Nephron (organoid): Measurements from ENCODE around the gene DNER.

Source experiments
- H3K27ac Mint-ChIP-seq, 3 experiments: 2 replicates each; pipeline ENCODE4 v1.8.0; 2020; ENCODE audit warnings: mixed read lengths in 3 of 3, mild to moderate bottlenecking in 2 of 3, moderate library complexity in 1 of 3
- H3K27me3 Mint-ChIP-seq: 2 replicates; pipeline ENCODE4 v1.8.0; 2021; ENCODE audit warnings: low read depth, mild to moderate bottlenecking, moderate library complexity, mixed read lengths
- H3K36me3 Mint-ChIP-seq: 2 replicates; pipeline ENCODE4 v1.8.0; 2020; ENCODE audit warnings: low read depth, mixed read lengths
- H3K4me1 Mint-ChIP-seq: 2 replicates; pipeline ENCODE4 v1.8.0; 2020; ENCODE audit warnings: mixed read lengths
- H3K4me3 Mint-ChIP-seq, 3 experiments: 2 replicates each; pipeline ENCODE4 v1.8.0; 2020; ENCODE audit warnings: mild to moderate bottlenecking in 3 of 3, mixed read lengths in 3 of 3, moderate library complexity in 2 of 3
- H3K9me3 Mint-ChIP-seq: 2 replicates; pipeline ENCODE4 v1.8.0; 2020; ENCODE audit warnings: mixed read lengths
- CTCF ChIP-seq, 3 experiments: fragments of 200-600 bp; sonication (generic); IDR thresholded peaks; one replicate each; pipeline ENCODE4 v1.5.0; 2021; ENCODE audit warnings: antibody characterized with exemption in 3 of 3; ENCODE audit not compliant: unreplicated experiment in 3 of 3

Gene DNER

GRCh38 chr2:229335877-229336346 lies 378.4 kb downstream of the DNER start:
- Mint-ChIP-seq H3K27ac (no peak overlapping the region), H3K4me3 (no peak overlapping the region), H3K27me3 (peaks cover 4% of the 10 kb centered on the region), H3K4me1 (no peaks in the 10 kb centered on the region), H3K9me3 (no peaks in the 10 kb centered on the region), H3K36me3 (no peaks in the 10 kb centered on the region)
- TF ChIP-seq CTCF (IDR thresholded peaks at IDR 0.05; ENCODE audit: unreplicated experiment in 3 of 3), result no peak

GRCh38 chr2:229335330-229335729 lies 379.0 kb downstream of the DNER start:
- Mint-ChIP-seq H3K36me3 (no peaks in the 10 kb centered on the region), H3K27ac (no peak overlapping the region), H3K4me3 (no peak overlapping the region), H3K9me3 (no peaks in the 10 kb centered on the region), H3K27me3 (peaks cover 4% of the 10 kb centered on the region), H3K4me1 (no peaks in the 10 kb centered on the region)
- TF ChIP-seq CTCF (IDR thresholded peaks at IDR 0.05; ENCODE audit: unreplicated experiment in 3 of 3), result no peak

GRCh38 chr2:229330952-229331351 lies 383.4 kb downstream of the DNER start:
- H3K4me3 Mint-ChIP-seq, result no peak overlapping the region
- no peak for TF ChIP-seq CTCF (IDR thresholded peaks at IDR 0.05; ENCODE audit: unreplicated experiment in 3 of 3)

GRCh38 chr2:229319558-229319957 lies 394.8 kb downstream of the DNER start:
- no peaks in the 10 kb centered on the region for H3K4me1 Mint-ChIP-seq
- TF ChIP-seq CTCF (IDR thresholded peaks at IDR 0.05; ENCODE audit: unreplicated experiment in 3 of 3), result no peak
- H3K27me3 Mint-ChIP-seq, result peaks cover 3% of the 10 kb centered on the region
- no peaks in the 10 kb centered on the region for H3K9me3 Mint-ChIP-seq
- no peak overlapping the region for H3K4me3 Mint-ChIP-seq
- H3K36me3 Mint-ChIP-seq, result no peaks in the 10 kb centered on the region
- H3K27ac Mint-ChIP-seq, result no peak overlapping the region

More at GRCh38 chr2:229330952-229331351, 383.4 kb downstream of the DNER start:
- H3K36me3 Mint-ChIP-seq, result no peaks in the 10 kb centered on the region
- H3K9me3 Mint-ChIP-seq, result no peaks in the 10 kb centered on the region
- H3K4me1 Mint-ChIP-seq, result no peaks in the 10 kb centered on the region
- H3K27me3 Mint-ChIP-seq, result peaks cover 4% of the 10 kb centered on the region
- no peak overlapping the region for H3K27ac Mint-ChIP-seq

GRCh38 chr2:229314117-229314516 lies 400.2 kb downstream of the DNER start:
- H3K4me1 Mint-ChIP-seq, result no peaks in the 10 kb centered on the region
- H3K27ac Mint-ChIP-seq, result no peak overlapping the region
- no peak for TF ChIP-seq CTCF (IDR thresholded peaks at IDR 0.05; ENCODE audit: unreplicated experiment in 3 of 3)
- H3K36me3 Mint-ChIP-seq, result no peaks in the 10 kb centered on the region
- no peaks in the 10 kb centered on the region for H3K9me3 Mint-ChIP-seq
- peaks cover 3% of the 10 kb centered on the region for H3K27me3 Mint-ChIP-seq
- no peak overlapping the region for H3K4me3 Mint-ChIP-seq

- H3K4me1 Mint-ChIP-seq, result no peaks in the 10 kb centered on the region
- TF ChIP-seq CTCF (IDR thresholded peaks at IDR 0.05; ENCODE audit: unreplicated experiment in 3 of 3), result no peak
- H3K9me3 Mint-ChIP-seq, result no peaks in the 10 kb centered on the region
- H3K27me3 Mint-ChIP-seq, result peaks cover 3% of the 10 kb centered on the region
- no peaks in the 10 kb centered on the region for H3K36me3 Mint-ChIP-seq
- H3K4me3 Mint-ChIP-seq, result no peak overlapping the region
- no peak overlapping the region for H3K27ac Mint-ChIP-seq
Observed at GRCh38 chr2:229313591-229313990, 400.8 kb downstream of the DNER start.
